ENCODE measurements around the gene FAM3B.

GRCh38 chr21:41302976-41303375 is 13.6 kb upstream of the FAM3B start:
- no peak for TF ChIP-seq POLR2AphosphoS5 (IDR thresholded peaks at IDR 0.05)
- TF ChIP-seq EP300 (IDR thresholded peaks at IDR 0.05; ENCODE audit: low read depth) = no peak
- TF ChIP-seq, protein P1, sequence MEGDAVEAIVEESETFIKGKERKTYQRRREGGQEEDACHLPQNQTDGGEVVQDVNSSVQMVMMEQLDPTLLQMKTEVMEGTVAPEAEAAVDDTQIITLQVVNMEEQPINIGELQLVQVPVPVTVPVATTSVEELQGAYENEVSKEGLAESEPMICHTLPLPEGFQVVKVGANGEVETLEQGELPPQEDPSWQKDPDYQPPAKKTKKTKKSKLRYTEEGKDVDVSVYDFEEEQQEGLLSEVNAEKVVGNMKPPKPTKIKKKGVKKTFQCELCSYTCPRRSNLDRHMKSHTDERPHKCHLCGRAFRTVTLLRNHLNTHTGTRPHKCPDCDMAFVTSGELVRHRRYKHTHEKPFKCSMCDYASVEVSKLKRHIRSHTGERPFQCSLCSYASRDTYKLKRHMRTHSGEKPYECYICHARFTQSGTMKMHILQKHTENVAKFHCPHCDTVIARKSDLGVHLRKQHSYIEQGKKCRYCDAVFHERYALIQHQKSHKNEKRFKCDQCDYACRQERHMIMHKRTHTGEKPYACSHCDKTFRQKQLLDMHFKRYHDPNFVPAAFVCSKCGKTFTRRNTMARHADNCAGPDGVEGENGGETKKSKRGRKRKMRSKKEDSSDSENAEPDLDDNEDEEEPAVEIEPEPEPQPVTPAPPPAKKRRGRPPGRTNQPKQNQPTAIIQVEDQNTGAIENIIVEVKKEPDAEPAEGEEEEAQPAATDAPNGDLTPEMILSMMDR (IDR thresholded peaks at IDR 0.05) = no peak

Data from transverse colon (tissue), 4 donors.